ENCODE data around the gene CCND3.
A peak's percentile ranks its signal among the peaks of the same experiment; 100 is the strongest.

CCND3 gene

GRCh38 chr6:41921712-41921998 lies 20.0 kb downstream of the CCND3 start:
- DNase-seq (ENCODE audit: low read depth, low spot score): no peak

GRCh38 chr6:41920921-41921711 lies 20.5 kb downstream of the CCND3 start, which contains the start of the genes BYSL and MED20:
TSS of gene BYSL (plus strand) at chr6:41921499. CDS start at chr6:41921563, 64 bp downstream.
TSS of gene MED20 (minus strand) at chr6:41921139. CDS start at chr6:41921018, 121 bp downstream.
- DNase-seq (ENCODE audit: low read depth, low spot score): peak; percentile 88

GRCh38 chr6:41917528-41917927 lies 24.1 kb downstream of the CCND3 start:
- DNase-seq (ENCODE audit: low read depth, low spot score): no peak

GRCh38 chr6:41914869-41915530 lies 26.6 kb downstream of the CCND3 start:
- DNase-seq (ENCODE audit: low read depth, low spot score): no peak

GRCh38 chr6:41914343-41914742 lies 27.3 kb downstream of the CCND3 start:
- no peak for DNase-seq (ENCODE audit: low read depth, low spot score)

- DNase-seq (ENCODE audit: low read depth, low spot score): no peak
Observed at GRCh38 chr6:41909727-41910126, 31.9 kb downstream of the CCND3 start.

GRCh38 chr6:41901882-41902519 lies 39.6 kb downstream of the CCND3 start:
- DNase-seq (ENCODE audit: low read depth, low spot score): no peak

GRCh38 chr6:41900861-41901260 lies 40.7 kb downstream of the CCND3 start:
- no peak for DNase-seq (ENCODE audit: low read depth, low spot score)

- DNase-seq (ENCODE audit: low read depth, low spot score): no peak
Observed at GRCh38 chr6:41896281-41896680, 45.3 kb downstream of the CCND3 start.

- DNase-seq (ENCODE audit: low read depth, low spot score): no peak
Observed at GRCh38 chr6:41895300-41896233, 46.0 kb downstream of the CCND3 start, which contains the start of gene USP49. TSS of gene USP49 (minus strand) at chr6:41895375. CDS start at chr6:41806983, 88,392 bp downstream.

- DNase-seq (ENCODE audit: low read depth, low spot score): no peak
Observed at GRCh38 chr6:41894366-41895299, 47.0 kb downstream of the CCND3 start.

- no peak for DNase-seq (ENCODE audit: low read depth, low spot score)
Observed at GRCh38 chr6:41892921-41893564, 48.6 kb downstream of the CCND3 start.

- no peak for DNase-seq (ENCODE audit: low read depth, low spot score)
Observed at GRCh38 chr6:41887331-41887751, 54.3 kb downstream of the CCND3 start.

- no peak for DNase-seq (ENCODE audit: low read depth, low spot score)
Observed at GRCh38 chr6:41885930-41886329, 55.7 kb downstream of the CCND3 start.

GRCh38 chr6:41884957-41885356 lies 56.7 kb downstream of the CCND3 start:
- no peak for DNase-seq (ENCODE audit: low read depth, low spot score)
